ENCODE measurements around the gene KCNK17.

GRCh38 chr6:39298061-39298460 lies 16.2 kb downstream of the KCNK17 start:
- TF ChIP-seq CTCF (IDR thresholded peaks at IDR 0.05; ENCODE audit: insufficient read depth, low read length, poor library complexity, severe bottlenecking) (no peak), EZH2phosphoT487 (conservative IDR thresholded peaks at IDR 0.05; ENCODE audit: low read length) (no peak)
